Astrocyte (in vitro differentiated cells and primary cell): Measurements from ENCODE around the gene TANGO6. TPM values are rescaled to one million over a fixed set of nuclear protein-coding genes. Genes with fewer than 3 reads are reported as not detected.

Experiments used
- DNase-seq: peaks from one replicate; pipeline ENCODE4 v3.0.0-alpha.2; 2010; ENCODE audit warnings: low read depth
- FAIRE-seq: peaks from 2 replicates; lab custom pipeline; 2011; peaks lifted over from hg19 to GRCh38; lab: Jason Lieb, UNC
- H2AFZ ChIP-seq: 2 replicates; pipeline ENCODE4 v1.6.0; 2012; ENCODE audit warnings: low read depth, low read length, inconsistent platforms
- H3K27ac ChIP-seq: 2 replicates; pipeline ENCODE4 v1.5.1; 2011; ENCODE audit warnings: low read depth, low read length, inconsistent platforms
- H3K27me3 ChIP-seq: 2 replicates; pipeline ENCODE4 v1.6.0; 2011; ENCODE audit warnings: low read length, inconsistent platforms; ENCODE audit not compliant: insufficient read depth
- H3K36me3 ChIP-seq: 2 replicates; pipeline ENCODE4 v1.5.1; 2011; ENCODE audit warnings: low read length, inconsistent platforms; ENCODE audit not compliant: insufficient read depth
- H3K4me1 ChIP-seq: 2 replicates; pipeline ENCODE4 v1.5.1; 2011; ENCODE audit warnings: low read length, inconsistent platforms; ENCODE audit not compliant: insufficient read depth
- H3K4me2 ChIP-seq: 2 replicates; pipeline ENCODE4 v1.6.0; 2012; ENCODE audit warnings: low read length, inconsistent platforms
- H3K4me3 ChIP-seq: 2 replicates; pipeline ENCODE4 v1.5.1; 2011; ENCODE audit warnings: low read depth, mild to moderate bottlenecking, low read length, inconsistent platforms; ENCODE audit not compliant: insufficient read depth
- H3K79me2 ChIP-seq: 2 replicates; pipeline ENCODE4 v1.6.0; 2012; ENCODE audit warnings: mild to moderate bottlenecking, low read length, inconsistent platforms; ENCODE audit not compliant: insufficient read depth
- H3K9ac ChIP-seq: 2 replicates; pipeline ENCODE4 v1.6.0; 2012; ENCODE audit warnings: mild to moderate bottlenecking, low read length, inconsistent platforms
- H3K9me3 ChIP-seq: 2 replicates; pipeline ENCODE4 v1.5.1; 2012; ENCODE audit warnings: low read depth, mild to moderate bottlenecking, low read length, inconsistent platforms; ENCODE audit not compliant: insufficient read depth
- H4K20me1 ChIP-seq: 2 replicates; pipeline ENCODE4 v1.6.0; 2012; ENCODE audit warnings: low read length, inconsistent platforms; ENCODE audit not compliant: insufficient read depth
- H3K27ac Mint-ChIP-seq: one replicate; pipeline ENCODE4 v1.8.0; 2021; ENCODE audit warnings: mild to moderate bottlenecking, mixed read lengths; ENCODE audit not compliant: unreplicated experiment
- H3K27me3 Mint-ChIP-seq: one replicate; pipeline ENCODE4 v1.8.0; 2021; ENCODE audit warnings: low read depth, mixed read lengths; ENCODE audit not compliant: unreplicated experiment
- H3K36me3 Mint-ChIP-seq: one replicate; pipeline ENCODE4 v1.8.0; 2021; ENCODE audit warnings: low read depth, mixed read lengths; ENCODE audit not compliant: unreplicated experiment
- H3K4me1 Mint-ChIP-seq: one replicate; pipeline ENCODE4 v1.8.0; 2021; ENCODE audit warnings: low read depth, mixed read lengths; ENCODE audit not compliant: unreplicated experiment
- H3K4me3 Mint-ChIP-seq: one replicate; pipeline ENCODE4 v1.8.0; 2021; ENCODE audit warnings: mild to moderate bottlenecking, moderate library complexity, mixed read lengths; ENCODE audit not compliant: unreplicated experiment
- H3K9me3 Mint-ChIP-seq: one replicate; pipeline ENCODE4 v1.8.0; 2021; ENCODE audit warnings: mild to moderate bottlenecking, mixed read lengths; ENCODE audit not compliant: unreplicated experiment
- CTCF ChIP-seq: IDR thresholded peaks from 2 replicates; pipeline ENCODE4 v1.5.1; 2011; ENCODE audit warnings: low read depth, mild to moderate bottlenecking, inconsistent platforms, low read length, moderate library complexity; ENCODE audit not compliant: insufficient read depth
- EZH2 ChIP-seq: IDR thresholded peaks from 2 replicates; pipeline ENCODE4 v1.6.1; 2012; ENCODE audit warnings: mild to moderate bottlenecking, low read length, inconsistent platforms; ENCODE audit not compliant: insufficient read depth
- total RNA-seq: library from RNA; stranded (reverse); gene quantifications from 2 replicates; pipeline ENCODE4 v1.2.1, GENCODE V29; 2021

Gene TANGO6
- total RNA-seq, 1 donor from 2014 or later, result 15.8 TPM

DNA sequence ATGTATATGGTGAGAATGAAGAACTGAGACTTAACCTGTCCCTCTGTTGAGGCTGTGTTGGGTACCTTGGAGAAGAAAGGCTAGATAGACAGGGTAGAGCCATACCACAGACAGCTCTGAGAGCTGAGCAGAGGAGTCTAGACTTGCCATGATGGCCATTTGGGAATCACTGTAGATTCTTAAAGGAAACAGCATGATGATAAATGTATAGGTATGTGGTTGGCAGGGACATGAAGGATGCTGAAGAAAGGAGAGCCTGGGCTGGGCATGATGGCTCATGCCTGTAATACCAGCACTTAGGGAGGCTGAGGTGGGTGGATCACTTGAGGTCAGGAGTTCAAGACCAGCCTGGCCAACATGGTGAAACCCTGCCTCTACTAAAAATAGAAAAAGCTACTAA is 147.7 kb downstream of the TANGO6 start:
- Histone ChIP-seq H3K27me3 (no peaks in the 10 kb centered on the region), H3K9ac (no peak overlapping the region), H3K4me1 (peaks cover 35% of the 10 kb centered on the region), H3K36me3 (no peaks in the 10 kb centered on the region), H3K79me2 (no peaks in the 10 kb centered on the region), H3K4me3 (no peak overlapping the region), H3K9me3 (no peaks in the 10 kb centered on the region), H3K27ac (no peak overlapping the region), H4K20me1 (no peaks in the 10 kb centered on the region), H3K4me2 (no peak overlapping the region), H2AFZ (no peak overlapping the region)
- FAIRE-seq, result no peak
- H3K9me3 Mint-ChIP-seq, result no peaks in the 10 kb centered on the region
- H3K4me3 Mint-ChIP-seq, result no peak overlapping the region
- peaks cover 3% of the 10 kb centered on the region for H3K36me3 Mint-ChIP-seq
- H3K4me1 Mint-ChIP-seq, result peaks cover 33% of the 10 kb centered on the region
- TF ChIP-seq CTCF (no peak), EZH2 (no peak)
- no peaks in the 10 kb centered on the region for H3K27me3 Mint-ChIP-seq
- no peak for DNase-seq
- H3K27ac Mint-ChIP-seq, result no peak overlapping the region

DNA sequence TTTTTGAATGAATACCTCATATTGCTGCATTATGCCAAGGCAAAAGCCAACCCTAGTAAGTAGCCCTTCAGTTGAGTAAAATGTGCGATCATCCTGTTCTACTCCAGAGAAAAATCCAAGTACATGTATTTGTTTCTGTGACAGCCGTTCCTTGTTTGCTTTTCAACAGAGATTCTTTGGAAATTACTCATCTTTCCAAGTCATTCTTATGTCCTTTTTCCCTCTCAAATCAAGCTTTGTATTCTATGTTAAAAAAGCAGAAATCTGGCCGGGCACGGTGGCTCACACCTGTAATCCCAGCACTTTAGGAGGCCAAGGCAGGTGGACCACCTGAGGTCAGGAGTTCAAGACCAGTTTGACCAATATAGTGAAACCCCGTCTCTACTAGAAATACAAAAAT is 149.2 kb downstream of the TANGO6 start:
- Histone ChIP-seq H3K27me3 (no peaks in the 10 kb centered on the region), H2AFZ (no peak overlapping the region), H3K9me3 (no peaks in the 10 kb centered on the region), H3K27ac (peak overlapping the region; percentile 79), H3K4me2 (peak overlapping the region; percentile 34), H3K36me3 (no peaks in the 10 kb centered on the region), H3K9ac (no peak overlapping the region), H4K20me1 (no peaks in the 10 kb centered on the region), H3K79me2 (no peaks in the 10 kb centered on the region), H3K4me1 (peaks cover 33% of the 10 kb centered on the region), H3K4me3 (no peak overlapping the region)
- H3K9me3 Mint-ChIP-seq, result no peaks in the 10 kb centered on the region
- no peak overlapping the region for H3K4me3 Mint-ChIP-seq
- H3K27me3 Mint-ChIP-seq, result no peaks in the 10 kb centered on the region
- peak; percentile 17 for FAIRE-seq
- DNase-seq, result peak; percentile 77
- H3K36me3 Mint-ChIP-seq, result peaks cover 4% of the 10 kb centered on the region
- TF ChIP-seq EZH2 (no peak), CTCF (no peak)
- peak overlapping the region; percentile 83 for H3K27ac Mint-ChIP-seq
- H3K4me1 Mint-ChIP-seq, result peaks cover 30% of the 10 kb centered on the region

DNA sequence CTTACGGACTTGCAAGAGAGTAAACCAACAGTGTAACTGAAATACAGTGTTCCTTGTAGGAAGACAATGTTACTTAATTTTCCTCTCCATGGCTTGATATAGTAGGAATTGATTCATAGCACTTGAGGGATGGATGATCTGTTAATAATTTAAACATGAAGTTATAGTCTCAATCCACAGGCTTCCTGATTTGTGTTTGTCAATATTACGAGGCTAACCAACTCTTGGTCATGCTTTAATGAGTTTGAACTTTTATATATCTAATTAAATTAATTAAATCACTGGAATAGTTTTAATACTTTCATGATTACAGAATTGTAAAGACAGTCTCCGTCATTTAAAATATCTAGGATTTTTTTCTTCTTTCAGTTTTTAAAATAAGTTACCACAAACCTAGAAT is 150.1 kb downstream of the TANGO6 start:
- no peak overlapping the region for H3K4me3 ChIP-seq
- peaks cover 33% of the 10 kb centered on the region for H3K4me1 ChIP-seq
- no peak overlapping the region for H2AFZ ChIP-seq
- Mint-ChIP-seq H3K4me3 (no peak overlapping the region), H3K27me3 (no peaks in the 10 kb centered on the region), H3K27ac (no peak overlapping the region), H3K36me3 (peaks cover 7% of the 10 kb centered on the region), H3K4me1 (peaks cover 25% of the 10 kb centered on the region), H3K9me3 (no peaks in the 10 kb centered on the region)
- H3K4me2 ChIP-seq, result peak overlapping the region; percentile 69
- no peaks in the 10 kb centered on the region for H3K27me3 ChIP-seq
- no peak for FAIRE-seq
- no peaks in the 10 kb centered on the region for H3K79me2 ChIP-seq
- H3K27ac ChIP-seq, result peak overlapping the region; percentile 79
- no peak for DNase-seq
- no peaks in the 10 kb centered on the region for H4K20me1 ChIP-seq
- H3K9me3 ChIP-seq, result no peaks in the 10 kb centered on the region
- H3K36me3 ChIP-seq, result no peaks in the 10 kb centered on the region
- peak overlapping the region; percentile 23 for H3K9ac ChIP-seq
- TF ChIP-seq EZH2 (no peak), CTCF (no peak)
